OCI-LY1 (cell line): ENCODE measurements around the gene MPG.

Experiments
- H2AFZ ChIP-seq: fragments of 200-600 bp; sonication (generic), shearing (Covaris generic); 2 replicates; pipeline ENCODE4 v1.6.0; 2014; ENCODE audit warnings: antibody characterized with exemption, mild to moderate bottlenecking, low read length
- H3F3A ChIP-seq: fragments of 200-600 bp; sonication (generic), shearing (Covaris generic); 2 replicates; pipeline ENCODE4 v1.6.0; 2014; ENCODE audit warnings: mild to moderate bottlenecking, antibody characterized with exemption, low read length, moderate library complexity; ENCODE audit not compliant: insufficient read depth
- H3K27ac ChIP-seq: fragments of 200-600 bp; sonication (generic); 2 replicates; pipeline ENCODE4 v1.5.1; 2014; ENCODE audit warnings: low read length, mixed run types, mild to moderate bottlenecking, low read depth; ENCODE audit not compliant: poor library complexity, severe bottlenecking
- H3K27me3 ChIP-seq: fragments of 200-600 bp; sonication (generic); 2 replicates; pipeline ENCODE4 v1.6.0; 2014; ENCODE audit warnings: antibody characterized with exemption, mild to moderate bottlenecking, low read length, moderate library complexity; ENCODE audit not compliant: insufficient read depth
- H3K36me3 ChIP-seq: fragments of 200-600 bp; sonication (generic); 2 replicates; pipeline ENCODE4 v1.6.1; 2014; ENCODE audit warnings: mild to moderate bottlenecking, antibody characterized with exemption, low read length, moderate library complexity, mixed read lengths; ENCODE audit not compliant: insufficient read depth
- H3K4me1 ChIP-seq: fragments of 200-600 bp; sonication (generic); 2 replicates; pipeline ENCODE4 v1.5.1; 2014; ENCODE audit warnings: mild to moderate bottlenecking, low read length, moderate library complexity; ENCODE audit not compliant: insufficient read depth, severe bottlenecking
- H3K4me2 ChIP-seq: fragments of 200-600 bp; sonication (generic), shearing (Covaris generic); 2 replicates; pipeline ENCODE4 v1.6.1; 2014; ENCODE audit warnings: low read length
- H3K4me3 ChIP-seq: fragments of 200-600 bp; sonication (generic); 2 replicates; pipeline ENCODE4 v1.5.1; 2014; ENCODE audit warnings: low read length, low read depth, mild to moderate bottlenecking, mixed read lengths; ENCODE audit not compliant: poor library complexity, severe bottlenecking
- H3K79me2 ChIP-seq: fragments of 200-600 bp; shearing (Covaris generic); 2 replicates; pipeline ENCODE4 v1.6.1; 2016; ENCODE audit warnings: mixed run types, low read length, mixed read lengths; ENCODE audit not compliant: insufficient read depth
- H3K9ac ChIP-seq: fragments of 200-600 bp; sonication (generic), shearing (Covaris generic); 2 replicates; pipeline ENCODE4 v1.6.1; 2014; ENCODE audit warnings: mild to moderate bottlenecking, low read length, mixed read lengths
- H3K9me2 ChIP-seq: fragments of 200-600 bp; sonication (generic), shearing (Covaris generic); 2 replicates; pipeline ENCODE4 v1.6.1; 2014; ENCODE audit warnings: low read depth, mild to moderate bottlenecking, low read length, mixed read lengths
- H3K9me3 ChIP-seq: fragments of 200-600 bp; shearing (Covaris generic); 2 replicates; pipeline ENCODE4 v1.6.1; 2014; ENCODE audit warnings: low read length, mixed read lengths
- H4K20me1 ChIP-seq: fragments of 200-600 bp; sonication (generic), shearing (Covaris generic); 2 replicates; pipeline ENCODE4 v1.6.0; 2016; ENCODE audit warnings: mild to moderate bottlenecking, low read length; ENCODE audit not compliant: insufficient read depth
- EZH2 ChIP-seq: fragments of 200-600 bp; sonication (generic), shearing (Covaris generic); IDR thresholded peaks from 2 replicates; pipeline ENCODE4 v1.8.0; 2017; ENCODE audit warnings: borderline replicate concordance, mixed run types, mild to moderate bottlenecking, antibody characterized with exemption, low read length, moderate library complexity, mixed read lengths
- TF ChIP-seq, protein P1 (sequence below): fragments of 200-600 bp; sonication (generic), shearing (Covaris generic); IDR thresholded peaks from 2 replicates; pipeline ENCODE4 v1.5.1; 2017; ENCODE audit warnings: mild to moderate bottlenecking, antibody characterized with exemption, low read length, moderate library complexity, mixed read lengths

The MPG gene

DNA sequence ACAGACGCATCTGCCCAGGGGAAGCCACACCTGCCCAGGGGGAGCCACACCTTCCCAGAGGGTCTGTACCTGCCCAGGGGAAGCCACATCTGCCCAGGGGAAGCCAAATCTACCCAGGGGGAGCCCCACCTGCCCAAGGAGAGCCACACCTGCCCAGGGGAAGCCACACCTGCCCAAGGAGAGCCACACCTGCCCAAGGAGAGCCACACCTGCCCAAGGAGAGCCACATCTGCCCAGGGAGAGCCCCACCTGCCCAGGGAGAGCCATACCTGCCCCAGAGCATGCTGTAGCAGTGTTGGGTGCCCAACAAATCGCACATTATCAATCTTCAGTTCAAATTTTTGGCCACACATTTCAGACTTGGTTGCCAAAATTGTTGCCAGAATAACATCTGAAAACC is 40.8 kb downstream of the MPG start:
- no peaks in the 10 kb centered on the region for H3K9me2 ChIP-seq
- H3K27ac ChIP-seq, result no peak overlapping the region
- no peaks in the 10 kb centered on the region for H3F3A ChIP-seq

DNA sequence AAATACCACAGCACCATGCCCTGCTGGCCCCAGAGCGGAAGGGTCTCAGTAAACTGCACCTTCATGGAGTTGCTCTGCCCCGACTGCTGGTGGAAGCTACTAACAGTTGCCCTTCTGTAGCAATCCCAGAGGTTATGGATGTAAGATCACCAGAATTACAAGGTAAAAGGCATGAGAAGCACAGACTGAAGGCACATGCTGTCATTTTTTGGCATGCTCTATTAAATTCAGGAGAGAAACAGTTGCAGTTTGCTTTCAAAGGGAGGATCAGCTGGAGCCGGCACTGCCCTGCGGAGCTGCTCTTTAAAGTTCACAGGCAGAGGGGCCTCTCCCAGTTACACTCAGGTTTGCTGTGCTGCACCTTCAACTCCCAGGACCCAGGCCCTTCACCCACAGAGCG is 41.3 kb downstream of the MPG start:
- Histone ChIP-seq H3K27ac (no peak overlapping the region), H3K36me3 (peaks cover 17% of the 10 kb centered on the region), H3F3A (no peaks in the 10 kb centered on the region)

More for the DNA sequence above, 40.8 kb downstream of the MPG start:
- Histone ChIP-seq H3K9me3 (no peaks in the 10 kb centered on the region), H3K27me3 (no peaks in the 10 kb centered on the region), H3K4me1 (peaks cover 4% of the 10 kb centered on the region), H3K36me3 (peaks cover 20% of the 10 kb centered on the region), H3K4me3 (no peak overlapping the region), H3K9ac (no peak overlapping the region), H3K79me2 (no peaks in the 10 kb centered on the region), H4K20me1 (no peaks in the 10 kb centered on the region), H2AFZ (no peak overlapping the region), H3K4me2 (no peak overlapping the region)
- TF ChIP-seq EZH2, result no peak
- TF ChIP-seq, protein P1, sequence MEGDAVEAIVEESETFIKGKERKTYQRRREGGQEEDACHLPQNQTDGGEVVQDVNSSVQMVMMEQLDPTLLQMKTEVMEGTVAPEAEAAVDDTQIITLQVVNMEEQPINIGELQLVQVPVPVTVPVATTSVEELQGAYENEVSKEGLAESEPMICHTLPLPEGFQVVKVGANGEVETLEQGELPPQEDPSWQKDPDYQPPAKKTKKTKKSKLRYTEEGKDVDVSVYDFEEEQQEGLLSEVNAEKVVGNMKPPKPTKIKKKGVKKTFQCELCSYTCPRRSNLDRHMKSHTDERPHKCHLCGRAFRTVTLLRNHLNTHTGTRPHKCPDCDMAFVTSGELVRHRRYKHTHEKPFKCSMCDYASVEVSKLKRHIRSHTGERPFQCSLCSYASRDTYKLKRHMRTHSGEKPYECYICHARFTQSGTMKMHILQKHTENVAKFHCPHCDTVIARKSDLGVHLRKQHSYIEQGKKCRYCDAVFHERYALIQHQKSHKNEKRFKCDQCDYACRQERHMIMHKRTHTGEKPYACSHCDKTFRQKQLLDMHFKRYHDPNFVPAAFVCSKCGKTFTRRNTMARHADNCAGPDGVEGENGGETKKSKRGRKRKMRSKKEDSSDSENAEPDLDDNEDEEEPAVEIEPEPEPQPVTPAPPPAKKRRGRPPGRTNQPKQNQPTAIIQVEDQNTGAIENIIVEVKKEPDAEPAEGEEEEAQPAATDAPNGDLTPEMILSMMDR, result no peak

DNA sequence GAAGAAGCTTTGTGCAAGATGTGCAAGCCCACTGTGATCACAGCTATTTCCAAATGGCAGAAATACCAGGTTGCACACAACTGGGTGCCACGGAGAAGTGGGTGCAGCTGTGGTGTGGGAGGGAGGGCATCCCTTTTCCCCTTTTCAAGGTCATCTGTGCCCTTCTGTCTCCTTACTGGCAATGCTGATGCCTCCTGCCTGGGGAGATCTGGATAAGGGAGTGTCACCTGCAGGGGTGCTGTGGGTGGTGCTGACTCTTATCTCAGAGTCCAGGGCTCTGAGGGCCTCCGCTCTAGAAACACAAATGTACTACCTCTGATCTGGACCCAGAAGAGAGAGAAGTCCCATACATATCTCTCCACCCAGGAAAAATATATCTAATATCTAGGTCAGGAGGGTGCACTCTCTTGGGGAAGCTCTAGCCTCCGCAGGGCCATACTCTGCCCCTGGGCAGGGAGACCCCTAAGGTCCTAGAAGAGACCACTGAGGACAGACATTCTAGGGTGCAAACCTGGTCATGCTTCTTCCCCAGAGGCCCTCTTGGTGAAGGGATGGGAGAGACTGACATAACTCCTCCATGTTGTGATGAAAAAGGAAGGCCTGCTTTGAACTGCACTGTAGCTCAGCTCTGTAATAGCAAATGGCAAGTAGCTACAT is 41.9 kb downstream of the MPG start:
- Histone ChIP-seq H3K4me3 (no peak overlapping the region), H3K4me2 (no peak overlapping the region), H3K9me3 (no peaks in the 10 kb centered on the region), H3F3A (no peaks in the 10 kb centered on the region), H3K9ac (no peak overlapping the region), H3K9me2 (no peaks in the 10 kb centered on the region), H3K27ac (no peak overlapping the region), H3K4me1 (peaks cover 4% of the 10 kb centered on the region), H3K27me3 (no peaks in the 10 kb centered on the region), H2AFZ (no peak overlapping the region), H4K20me1 (no peaks in the 10 kb centered on the region), H3K36me3 (peaks cover 17% of the 10 kb centered on the region), H3K79me2 (no peaks in the 10 kb centered on the region)
- TF ChIP-seq, protein P1, result no peak
- TF ChIP-seq EZH2, result no peak

More for the DNA sequence above, 41.3 kb downstream of the MPG start:
- H3K4me3 ChIP-seq, result no peak overlapping the region
- no peaks in the 10 kb centered on the region for H3K9me3 ChIP-seq
- TF ChIP-seq, protein P1, result no peak
- TF ChIP-seq EZH2, result no peak
- no peak overlapping the region for H3K4me2 ChIP-seq
- no peak overlapping the region for H3K9ac ChIP-seq
- no peaks in the 10 kb centered on the region for H3K9me2 ChIP-seq
- H3K27me3 ChIP-seq, result no peaks in the 10 kb centered on the region
- H3K79me2 ChIP-seq, result no peaks in the 10 kb centered on the region
- peaks cover 4% of the 10 kb centered on the region for H3K4me1 ChIP-seq
- H4K20me1 ChIP-seq, result no peaks in the 10 kb centered on the region
- no peak overlapping the region for H2AFZ ChIP-seq
